ENCODE data around the gene TMEM63B.

The TMEM63B gene

DNA sequence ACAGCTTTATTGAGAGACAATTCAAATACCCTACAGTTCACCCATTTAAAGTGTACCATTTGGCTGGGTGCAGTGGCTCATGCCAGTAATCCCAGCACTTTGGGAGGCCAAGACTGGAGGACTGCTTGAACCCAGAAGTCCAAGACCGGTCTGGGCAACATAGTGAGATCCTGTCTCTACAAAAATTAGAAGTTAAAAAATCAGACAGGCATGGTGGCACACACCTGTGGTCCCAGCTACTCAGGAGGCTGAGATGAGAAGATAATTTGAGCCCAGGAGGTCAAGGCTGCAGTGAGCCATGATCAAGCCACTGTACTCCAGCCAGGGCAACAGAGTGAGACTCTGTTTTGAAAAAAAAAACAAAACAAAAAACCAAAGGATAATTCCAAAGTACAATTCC lies 40.2 kb downstream of the TMEM63B start:
- TF ChIP-seq, protein P1, sequence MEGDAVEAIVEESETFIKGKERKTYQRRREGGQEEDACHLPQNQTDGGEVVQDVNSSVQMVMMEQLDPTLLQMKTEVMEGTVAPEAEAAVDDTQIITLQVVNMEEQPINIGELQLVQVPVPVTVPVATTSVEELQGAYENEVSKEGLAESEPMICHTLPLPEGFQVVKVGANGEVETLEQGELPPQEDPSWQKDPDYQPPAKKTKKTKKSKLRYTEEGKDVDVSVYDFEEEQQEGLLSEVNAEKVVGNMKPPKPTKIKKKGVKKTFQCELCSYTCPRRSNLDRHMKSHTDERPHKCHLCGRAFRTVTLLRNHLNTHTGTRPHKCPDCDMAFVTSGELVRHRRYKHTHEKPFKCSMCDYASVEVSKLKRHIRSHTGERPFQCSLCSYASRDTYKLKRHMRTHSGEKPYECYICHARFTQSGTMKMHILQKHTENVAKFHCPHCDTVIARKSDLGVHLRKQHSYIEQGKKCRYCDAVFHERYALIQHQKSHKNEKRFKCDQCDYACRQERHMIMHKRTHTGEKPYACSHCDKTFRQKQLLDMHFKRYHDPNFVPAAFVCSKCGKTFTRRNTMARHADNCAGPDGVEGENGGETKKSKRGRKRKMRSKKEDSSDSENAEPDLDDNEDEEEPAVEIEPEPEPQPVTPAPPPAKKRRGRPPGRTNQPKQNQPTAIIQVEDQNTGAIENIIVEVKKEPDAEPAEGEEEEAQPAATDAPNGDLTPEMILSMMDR (conservative IDR thresholded peaks at IDR 0.05; ENCODE audit: control insufficient read depth, insufficient read depth, low read depth, low read length) = no peak
- H3K4me3 ChIP-seq (ENCODE audit: control insufficient read depth, low read depth, low read length) = no peak overlapping the region
- DNase-seq (ENCODE audit: low read depth) = no peak

DNA sequence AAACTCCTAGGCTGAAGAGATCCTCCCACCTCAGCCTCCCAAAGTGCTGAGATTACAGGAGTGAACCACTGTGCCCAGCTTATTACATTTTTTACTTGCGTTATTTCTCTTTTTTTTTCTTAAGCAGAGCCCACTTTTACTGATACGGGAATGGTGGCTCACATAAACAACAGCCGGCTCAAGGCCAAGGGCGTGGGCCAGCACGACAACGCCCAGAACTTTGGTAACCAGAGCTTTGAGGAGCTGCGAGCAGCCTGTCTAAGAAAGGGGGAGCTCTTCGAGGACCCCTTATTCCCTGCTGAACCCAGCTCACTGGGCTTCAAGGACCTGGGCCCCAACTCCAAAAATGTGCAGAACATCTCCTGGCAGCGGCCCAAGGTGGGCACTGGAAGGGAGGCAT lies 41.8 kb downstream of the TMEM63B start:
- peak; percentile 17 for DNase-seq (ENCODE audit: low read depth)
- TF ChIP-seq, protein P1 (conservative IDR thresholded peaks at IDR 0.05; ENCODE audit: control insufficient read depth, insufficient read depth, low read depth, low read length) = no peak
- no peak overlapping the region for H3K4me3 ChIP-seq (ENCODE audit: control insufficient read depth, low read depth, low read length)

DNA sequence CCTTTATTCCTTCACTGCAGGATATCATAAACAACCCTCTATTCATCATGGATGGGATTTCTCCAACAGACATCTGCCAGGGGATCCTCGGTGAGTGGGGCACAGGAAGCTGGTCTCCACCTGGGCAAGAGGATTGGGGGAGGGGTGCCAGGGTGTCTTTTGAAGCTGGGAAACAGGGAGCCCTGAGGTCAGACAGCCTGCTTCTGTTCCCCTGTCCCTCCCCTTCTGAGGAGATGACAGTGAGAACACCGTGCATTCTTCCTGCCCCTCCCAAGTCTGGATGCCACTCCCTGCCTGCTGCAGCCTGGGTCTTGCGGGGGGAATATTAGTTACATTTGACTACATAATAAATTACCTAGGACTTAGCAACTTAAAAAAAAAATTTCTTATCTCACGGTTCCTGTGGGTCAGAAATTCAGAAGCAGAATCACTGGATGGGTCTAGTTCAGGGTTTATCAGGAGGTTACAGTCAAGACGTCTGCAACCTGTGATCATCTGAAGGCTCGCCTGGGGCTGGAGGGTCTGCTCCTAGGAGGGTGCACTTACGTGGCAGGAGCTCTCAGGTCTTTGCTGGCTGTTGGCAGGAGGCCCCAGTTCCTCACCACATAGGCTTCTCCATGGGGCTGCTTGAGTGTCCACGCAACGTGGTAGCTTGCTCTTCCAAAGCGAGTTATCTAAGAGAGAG lies 42.7 kb downstream of the TMEM63B start:
- H3K4me3 ChIP-seq (ENCODE audit: control insufficient read depth, low read depth, low read length) = no peak overlapping the region
- TF ChIP-seq, protein P1 (conservative IDR thresholded peaks at IDR 0.05; ENCODE audit: control insufficient read depth, insufficient read depth, low read depth, low read length) = no peak
- no peak for DNase-seq (ENCODE audit: low read depth)

DNA sequence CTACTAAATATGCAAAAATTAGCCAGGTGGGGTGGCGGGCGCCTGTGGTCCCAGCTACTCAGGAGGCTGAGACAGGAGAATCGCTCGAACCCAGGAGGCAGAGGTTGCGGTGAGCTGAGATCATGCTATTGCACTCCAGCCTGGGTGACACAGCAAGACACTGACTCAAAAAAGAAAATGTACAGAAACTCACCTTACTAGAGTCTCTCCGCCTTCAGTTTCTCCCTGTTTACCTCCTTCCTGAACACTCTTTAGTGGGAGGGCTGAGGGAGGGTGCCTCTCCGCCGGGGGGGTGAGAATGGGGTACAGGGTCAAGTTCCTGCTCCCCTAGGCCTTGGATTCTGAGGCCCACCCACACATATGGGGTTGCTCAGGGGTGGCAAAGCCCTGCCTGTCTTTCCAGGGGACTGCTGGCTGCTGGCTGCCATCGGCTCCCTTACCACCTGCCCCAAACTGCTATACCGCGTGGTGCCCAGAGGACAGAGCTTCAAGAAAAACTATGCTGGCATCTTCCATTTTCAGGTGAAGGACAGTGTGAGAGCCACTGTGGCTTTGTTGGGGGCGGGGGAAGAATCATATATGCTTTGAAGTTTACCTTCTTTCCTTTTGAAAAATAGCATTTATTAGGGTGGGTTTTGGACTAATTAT lies 44.7 kb downstream of the TMEM63B start:
- no peak for DNase-seq (ENCODE audit: low read depth)
- TF ChIP-seq, protein P1 (conservative IDR thresholded peaks at IDR 0.05; ENCODE audit: control insufficient read depth, insufficient read depth, low read depth, low read length) = no peak
- H3K4me3 ChIP-seq (ENCODE audit: control insufficient read depth, low read depth, low read length) = no peak overlapping the region

DNA sequence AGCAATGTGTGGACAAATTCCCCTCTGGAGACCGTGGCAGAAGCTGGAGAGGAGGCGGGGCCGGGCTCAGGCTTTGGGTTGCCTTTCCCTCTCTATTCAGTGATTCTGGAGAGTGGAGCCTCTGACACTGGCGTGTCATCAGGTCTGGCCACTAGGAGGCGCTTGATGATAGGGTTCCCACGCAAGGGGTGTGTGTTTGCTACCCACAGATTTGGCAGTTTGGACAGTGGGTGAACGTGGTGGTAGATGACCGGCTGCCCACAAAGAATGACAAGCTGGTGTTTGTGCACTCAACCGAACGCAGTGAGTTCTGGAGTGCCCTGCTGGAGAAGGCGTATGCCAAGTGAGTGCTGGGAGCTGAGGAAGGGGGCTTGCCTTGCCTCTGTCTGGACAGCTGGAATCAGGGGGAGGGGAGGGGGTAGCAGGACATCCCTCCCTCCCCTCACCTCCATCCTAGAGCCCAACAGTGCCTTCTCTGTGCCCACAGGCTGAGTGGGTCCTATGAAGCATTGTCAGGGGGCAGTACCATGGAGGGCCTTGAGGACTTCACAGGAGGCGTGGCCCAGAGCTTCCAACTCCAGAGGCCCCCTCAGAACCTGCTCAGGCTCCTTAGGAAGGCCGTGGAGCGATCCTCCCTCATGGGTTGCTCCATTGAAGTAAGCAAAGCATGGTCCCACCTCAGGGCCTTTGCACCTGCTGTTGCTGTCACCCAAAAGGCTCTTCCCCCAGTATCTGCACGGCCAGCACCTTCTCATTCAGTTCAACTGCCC lies 45.6 kb downstream of the TMEM63B start:
- TF ChIP-seq, protein P1 (conservative IDR thresholded peaks at IDR 0.05; ENCODE audit: control insufficient read depth, insufficient read depth, low read depth, low read length) = peak; percentile 92
- H3K4me3 ChIP-seq (ENCODE audit: control insufficient read depth, low read depth, low read length) = no peak overlapping the region
- DNase-seq (ENCODE audit: low read depth) = peak; percentile 74

DNA sequence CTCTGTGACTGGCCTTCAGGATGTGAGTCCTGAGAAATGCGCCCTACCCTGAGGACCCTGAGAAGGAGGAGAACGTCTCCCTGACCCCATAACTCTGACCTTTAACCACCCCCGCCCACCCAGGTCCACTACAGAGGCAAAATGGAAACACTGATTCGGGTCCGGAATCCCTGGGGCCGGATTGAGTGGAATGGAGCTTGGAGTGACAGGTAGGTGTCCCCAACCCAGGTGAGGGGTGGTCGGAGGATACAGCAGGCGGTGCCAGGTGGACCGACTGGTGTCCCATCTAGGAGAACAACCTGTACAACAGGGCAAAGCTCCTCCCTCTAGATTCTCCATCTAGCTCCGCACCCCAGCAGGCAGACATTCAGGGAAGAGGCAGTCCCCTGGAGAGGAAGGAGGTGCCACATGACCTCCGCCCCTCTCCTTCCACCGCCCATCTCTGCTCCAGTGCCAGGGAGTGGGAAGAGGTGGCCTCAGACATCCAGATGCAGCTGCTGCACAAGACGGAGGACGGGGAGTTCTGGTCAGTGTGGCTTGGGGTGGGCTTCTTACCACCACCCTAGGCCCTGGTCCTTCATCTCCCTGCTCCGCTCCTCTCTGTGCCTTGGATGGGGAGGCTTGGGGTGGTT lies 48.9 kb downstream of the TMEM63B start:
- TF ChIP-seq, protein P1 (conservative IDR thresholded peaks at IDR 0.05; ENCODE audit: control insufficient read depth, insufficient read depth, low read depth, low read length) = no peak

More for the DNA sequence above, 48.9 kb downstream of the TMEM63B start:
- no peak overlapping the region for H3K4me3 ChIP-seq (ENCODE audit: control insufficient read depth, low read depth, low read length)
- no peak for DNase-seq (ENCODE audit: low read depth)
